Measurements from ENCODE around the gene AK8.

AK8 gene

DNA sequence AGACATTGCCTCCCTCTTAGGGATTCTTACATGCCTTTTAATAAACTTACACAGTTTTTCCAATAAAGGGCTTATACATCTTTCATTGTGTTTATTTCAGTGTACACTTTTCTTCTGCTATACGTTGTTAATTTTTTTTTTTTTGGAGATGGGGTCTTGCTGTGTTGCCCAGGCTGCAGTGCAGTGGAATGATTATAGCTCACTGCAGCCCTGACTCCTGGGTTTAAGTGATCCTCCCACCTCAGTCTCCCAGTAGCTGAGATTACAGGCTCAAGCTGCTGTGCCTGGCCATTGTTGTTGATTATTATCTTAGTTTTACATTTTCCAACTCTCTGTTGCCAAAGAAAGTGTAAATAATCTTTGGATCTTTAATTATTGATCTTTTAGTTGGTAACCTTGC lies 118.0 kb downstream of the AK8 start:
- Histone ChIP-seq H3K4me2 (ENCODE audit: low read depth, low read length, poor library complexity, severe bottlenecking) (no peak overlapping the region), H4K20me1 (ENCODE audit: insufficient read depth, low read length, poor library complexity, severe bottlenecking) (no peaks in the 10 kb centered on the region), H3K9me2 (replicated peaks; ENCODE audit: low read depth, low read length) (no peaks in the 10 kb centered on the region), H3K36me3 (ENCODE audit: insufficient read depth, low read length) (no peaks in the 10 kb centered on the region), H3F3A (ENCODE audit: low read depth) (no peaks in the 10 kb centered on the region), H3K9ac (ENCODE audit: low read depth, low read length, poor library complexity, severe bottlenecking) (no peak overlapping the region), H3K79me2 (ENCODE audit: insufficient read depth, low read length) (no peaks in the 10 kb centered on the region), H3K27me3 (ENCODE audit: insufficient read depth, low read length, poor library complexity, severe bottlenecking) (no peaks in the 10 kb centered on the region), H2AFZ (ENCODE audit: low read length) (no peak overlapping the region), H3K9me3 (ENCODE audit: insufficient read depth, low read depth, low read length) (no peaks in the 10 kb centered on the region), H3K4me3 (ENCODE audit: low read length, poor library complexity, severe bottlenecking) (no peak overlapping the region), H3K4me1 (ENCODE audit: insufficient read depth, low read length, poor library complexity, severe bottlenecking) (no peaks in the 10 kb centered on the region)
- TF ChIP-seq, protein P1, sequence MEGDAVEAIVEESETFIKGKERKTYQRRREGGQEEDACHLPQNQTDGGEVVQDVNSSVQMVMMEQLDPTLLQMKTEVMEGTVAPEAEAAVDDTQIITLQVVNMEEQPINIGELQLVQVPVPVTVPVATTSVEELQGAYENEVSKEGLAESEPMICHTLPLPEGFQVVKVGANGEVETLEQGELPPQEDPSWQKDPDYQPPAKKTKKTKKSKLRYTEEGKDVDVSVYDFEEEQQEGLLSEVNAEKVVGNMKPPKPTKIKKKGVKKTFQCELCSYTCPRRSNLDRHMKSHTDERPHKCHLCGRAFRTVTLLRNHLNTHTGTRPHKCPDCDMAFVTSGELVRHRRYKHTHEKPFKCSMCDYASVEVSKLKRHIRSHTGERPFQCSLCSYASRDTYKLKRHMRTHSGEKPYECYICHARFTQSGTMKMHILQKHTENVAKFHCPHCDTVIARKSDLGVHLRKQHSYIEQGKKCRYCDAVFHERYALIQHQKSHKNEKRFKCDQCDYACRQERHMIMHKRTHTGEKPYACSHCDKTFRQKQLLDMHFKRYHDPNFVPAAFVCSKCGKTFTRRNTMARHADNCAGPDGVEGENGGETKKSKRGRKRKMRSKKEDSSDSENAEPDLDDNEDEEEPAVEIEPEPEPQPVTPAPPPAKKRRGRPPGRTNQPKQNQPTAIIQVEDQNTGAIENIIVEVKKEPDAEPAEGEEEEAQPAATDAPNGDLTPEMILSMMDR (conservative IDR thresholded peaks at IDR 0.05; ENCODE audit: low read length), result no peak
- no peak for TF ChIP-seq EZH2phosphoT487 (IDR thresholded peaks at IDR 0.05; ENCODE audit: borderline replicate concordance)

DNA sequence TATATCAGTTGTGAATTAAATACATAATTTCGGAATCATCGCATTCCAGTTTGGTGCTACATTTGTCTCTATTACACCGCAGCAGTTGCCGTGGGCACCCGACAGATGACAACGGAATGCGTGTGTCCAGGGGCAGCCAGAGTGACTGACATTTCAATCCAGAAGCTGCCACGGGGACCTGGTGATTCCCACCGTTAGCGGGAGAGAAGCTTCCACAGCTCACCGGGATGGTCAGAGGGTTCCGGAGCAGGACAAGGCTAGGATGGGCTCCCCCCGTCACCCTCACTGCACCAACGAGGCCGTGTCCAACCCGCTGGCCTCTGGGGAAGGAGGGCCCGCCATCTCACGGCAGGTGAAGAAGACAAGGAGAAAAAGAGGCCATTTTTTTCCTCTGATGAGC lies 121.1 kb downstream of the AK8 start:
- Histone ChIP-seq H3K9ac (ENCODE audit: low read depth, low read length, poor library complexity, severe bottlenecking) (no peak overlapping the region), H3K36me3 (ENCODE audit: insufficient read depth, low read length) (no peaks in the 10 kb centered on the region), H3K9me2 (replicated peaks; ENCODE audit: low read depth, low read length) (no peaks in the 10 kb centered on the region), H3K4me2 (ENCODE audit: low read depth, low read length, poor library complexity, severe bottlenecking) (no peak overlapping the region), H3F3A (ENCODE audit: low read depth) (no peaks in the 10 kb centered on the region), H3K27me3 (ENCODE audit: insufficient read depth, low read length, poor library complexity, severe bottlenecking) (no peaks in the 10 kb centered on the region), H3K79me2 (ENCODE audit: insufficient read depth, low read length) (no peaks in the 10 kb centered on the region), H2AFZ (ENCODE audit: low read length) (no peak overlapping the region), H3K9me3 (ENCODE audit: insufficient read depth, low read depth, low read length) (no peaks in the 10 kb centered on the region), H3K4me3 (ENCODE audit: low read length, poor library complexity, severe bottlenecking) (no peak overlapping the region), H4K20me1 (ENCODE audit: insufficient read depth, low read length, poor library complexity, severe bottlenecking) (no peaks in the 10 kb centered on the region), H3K4me1 (ENCODE audit: insufficient read depth, low read length, poor library complexity, severe bottlenecking) (no peaks in the 10 kb centered on the region)
- TF ChIP-seq EZH2phosphoT487 (IDR thresholded peaks at IDR 0.05; ENCODE audit: borderline replicate concordance), result no peak
- TF ChIP-seq, protein P1 (conservative IDR thresholded peaks at IDR 0.05; ENCODE audit: low read length), result no peak

DNA sequence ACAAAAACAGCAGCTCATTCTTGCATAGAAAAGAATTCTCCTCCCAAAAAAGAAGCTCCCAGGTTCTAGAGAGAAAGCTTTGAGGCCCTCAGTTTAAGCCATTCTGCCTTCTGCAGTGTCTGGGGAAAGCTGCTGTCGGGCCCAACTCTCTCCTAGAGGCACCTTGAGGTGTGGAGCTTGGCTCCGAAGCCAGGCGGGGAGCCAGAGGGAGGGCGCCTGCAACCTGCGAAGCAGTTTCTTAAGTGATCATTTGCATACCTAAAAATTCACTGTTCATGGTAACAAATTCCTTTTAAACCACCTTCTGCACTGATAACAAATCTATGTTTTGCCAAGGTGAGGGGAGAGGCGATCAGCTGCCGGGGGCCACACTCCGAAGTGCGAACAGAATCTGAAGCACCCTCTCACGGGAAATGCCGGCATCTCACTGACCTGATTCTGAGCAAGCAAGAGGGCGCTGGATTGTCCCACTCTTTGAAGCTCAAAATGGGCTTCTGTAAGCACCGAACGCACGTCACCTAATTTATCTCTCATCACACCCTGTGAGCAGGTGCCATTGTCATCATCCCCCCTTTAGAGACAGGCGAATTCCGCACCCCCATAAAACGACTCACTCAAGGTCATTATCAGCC lies 121.8 kb downstream of the AK8 start:
- no peaks in the 10 kb centered on the region for H4K20me1 ChIP-seq (ENCODE audit: insufficient read depth, low read length, poor library complexity, severe bottlenecking)
- no peak overlapping the region for H2AFZ ChIP-seq (ENCODE audit: low read length)
- no peaks in the 10 kb centered on the region for H3K4me1 ChIP-seq (ENCODE audit: insufficient read depth, low read length, poor library complexity, severe bottlenecking)
- H3F3A ChIP-seq (ENCODE audit: low read depth), result no peaks in the 10 kb centered on the region
- H3K36me3 ChIP-seq (ENCODE audit: insufficient read depth, low read length), result no peaks in the 10 kb centered on the region
- H3K9me2 ChIP-seq (replicated peaks; ENCODE audit: low read depth, low read length), result no peaks in the 10 kb centered on the region
- no peak for TF ChIP-seq EZH2phosphoT487 (IDR thresholded peaks at IDR 0.05; ENCODE audit: borderline replicate concordance)
- TF ChIP-seq, protein P1 (conservative IDR thresholded peaks at IDR 0.05; ENCODE audit: low read length), result no peak
- H3K4me3 ChIP-seq (ENCODE audit: low read length, poor library complexity, severe bottlenecking), result no peak overlapping the region
- no peak overlapping the region for H3K9ac ChIP-seq (ENCODE audit: low read depth, low read length, poor library complexity, severe bottlenecking)
- no peaks in the 10 kb centered on the region for H3K9me3 ChIP-seq (ENCODE audit: insufficient read depth, low read depth, low read length)
- no peaks in the 10 kb centered on the region for H3K27me3 ChIP-seq (ENCODE audit: insufficient read depth, low read length, poor library complexity, severe bottlenecking)
- no peak overlapping the region for H3K4me2 ChIP-seq (ENCODE audit: low read depth, low read length, poor library complexity, severe bottlenecking)
- H3K79me2 ChIP-seq (ENCODE audit: insufficient read depth, low read length), result no peaks in the 10 kb centered on the region

Data from Loucy (cell line).